ENCODE measurements around the gene EVPLL.
"Not testable (repeated sequence)": the region's sequence is repeated elsewhere in the genome, so short reads cannot be mapped to it uniquely, and the experiment has no call there.

Gene EVPLL

DNA sequence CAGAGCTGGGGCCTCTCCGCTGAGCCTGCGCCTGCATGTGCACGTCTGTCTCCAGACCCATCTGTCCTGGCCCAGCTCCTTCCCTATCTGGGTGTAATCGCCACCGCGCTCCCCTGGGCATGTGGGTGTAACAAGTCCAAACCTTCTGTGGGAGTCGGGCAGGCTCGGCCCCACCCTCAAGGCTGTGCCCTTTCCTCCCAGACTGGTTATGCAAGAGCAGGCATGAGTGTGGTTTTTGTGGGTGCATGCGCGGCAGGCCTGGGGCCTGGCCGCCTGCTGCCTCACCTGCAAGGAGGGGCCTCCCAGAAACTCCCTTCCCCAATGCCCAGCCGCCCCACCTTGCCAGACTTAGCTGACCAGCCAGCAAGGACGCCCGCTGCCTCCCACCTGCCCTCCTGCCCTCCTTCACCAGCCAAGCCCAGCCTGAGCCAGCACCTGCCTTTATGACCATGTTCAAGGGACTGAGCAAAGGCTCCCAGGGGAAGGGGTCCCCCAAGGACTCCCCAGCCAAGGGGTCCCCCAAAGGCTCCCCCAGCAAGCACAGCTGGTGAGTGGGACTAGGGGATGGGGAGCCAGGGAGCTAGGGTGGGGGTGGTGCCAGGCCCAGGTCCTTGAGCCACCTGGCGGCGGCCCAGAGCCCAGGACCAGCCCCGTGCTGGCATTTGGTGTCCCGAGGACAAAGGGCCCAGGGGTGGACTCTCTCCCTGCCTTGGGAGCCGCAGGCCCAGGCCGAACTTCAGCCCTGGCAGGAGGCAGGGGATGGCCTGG is at the start of gene EVPLL:
Gene EVPLL, plus strand, starts transcription at position 342 of the 768 bp plus-strand sequence. CDS start 3,160 bp downstream, outside the sequence.
- Histone ChIP-seq H3K27ac (no peak within 1 kb of the TSS), H3K4me3 (no peak within 1 kb of the TSS)
- TF ChIP-seq, protein P1, sequence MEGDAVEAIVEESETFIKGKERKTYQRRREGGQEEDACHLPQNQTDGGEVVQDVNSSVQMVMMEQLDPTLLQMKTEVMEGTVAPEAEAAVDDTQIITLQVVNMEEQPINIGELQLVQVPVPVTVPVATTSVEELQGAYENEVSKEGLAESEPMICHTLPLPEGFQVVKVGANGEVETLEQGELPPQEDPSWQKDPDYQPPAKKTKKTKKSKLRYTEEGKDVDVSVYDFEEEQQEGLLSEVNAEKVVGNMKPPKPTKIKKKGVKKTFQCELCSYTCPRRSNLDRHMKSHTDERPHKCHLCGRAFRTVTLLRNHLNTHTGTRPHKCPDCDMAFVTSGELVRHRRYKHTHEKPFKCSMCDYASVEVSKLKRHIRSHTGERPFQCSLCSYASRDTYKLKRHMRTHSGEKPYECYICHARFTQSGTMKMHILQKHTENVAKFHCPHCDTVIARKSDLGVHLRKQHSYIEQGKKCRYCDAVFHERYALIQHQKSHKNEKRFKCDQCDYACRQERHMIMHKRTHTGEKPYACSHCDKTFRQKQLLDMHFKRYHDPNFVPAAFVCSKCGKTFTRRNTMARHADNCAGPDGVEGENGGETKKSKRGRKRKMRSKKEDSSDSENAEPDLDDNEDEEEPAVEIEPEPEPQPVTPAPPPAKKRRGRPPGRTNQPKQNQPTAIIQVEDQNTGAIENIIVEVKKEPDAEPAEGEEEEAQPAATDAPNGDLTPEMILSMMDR (IDR thresholded peaks at IDR 0.05) = no peak
- DNase-seq (ENCODE audit: low spot score) = no peak

DNA sequence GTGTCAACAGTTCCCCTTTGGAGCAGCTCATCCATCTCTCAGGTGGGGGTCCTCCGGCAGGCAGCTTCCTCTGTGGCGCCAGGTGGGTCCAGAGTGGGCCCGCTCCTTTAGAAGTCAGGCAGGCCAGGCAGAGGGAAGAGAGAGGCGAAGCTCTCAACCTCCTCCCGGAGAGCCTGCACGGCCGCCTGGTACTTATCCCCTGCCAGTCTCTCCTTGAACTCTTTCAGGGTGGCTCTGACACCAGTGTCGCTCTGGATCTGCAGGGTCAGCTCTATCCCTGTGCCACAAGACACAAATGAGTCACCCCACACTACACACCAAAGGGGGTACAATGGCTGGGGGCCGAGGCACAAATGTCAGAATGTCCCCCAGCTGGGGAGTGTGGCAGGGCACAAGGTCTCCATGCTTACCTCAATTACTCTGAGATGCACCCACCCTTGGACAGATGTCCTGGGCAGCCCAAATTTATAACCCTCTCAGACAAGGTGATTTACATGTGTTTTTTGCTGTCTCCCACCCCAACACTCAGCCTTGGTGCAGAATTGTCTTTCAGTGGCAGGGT is 48.9 kb upstream of the EVPLL start:
- TF ChIP-seq, protein P1 (IDR thresholded peaks at IDR 0.05) = no peak
- Histone ChIP-seq H3K27ac (no peak overlapping the region), H3K4me3 (no peak overlapping the region)
- no peak for DNase-seq (ENCODE audit: low spot score)

DNA sequence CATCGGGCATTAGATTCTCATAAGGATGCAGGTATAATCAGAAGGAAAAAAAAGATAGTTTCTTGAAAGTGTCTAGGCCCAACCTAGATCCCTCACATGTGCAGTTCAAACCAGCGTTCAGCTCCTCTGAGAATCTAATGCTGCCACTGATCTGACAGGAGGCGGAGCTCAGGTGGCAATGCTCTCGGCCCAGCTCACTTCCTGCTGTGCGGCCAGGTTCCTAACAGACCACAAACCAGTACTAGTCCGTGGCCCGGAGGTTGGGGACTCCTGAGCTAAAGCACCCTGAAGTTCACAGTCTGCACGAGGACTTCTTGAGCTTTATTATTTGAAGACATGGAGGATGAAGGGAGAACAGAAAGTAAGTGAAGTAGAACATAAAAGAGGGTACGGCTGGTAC is 45.7 kb upstream of the EVPLL start:
- DNase-seq (ENCODE audit: low spot score) = no peak
- no peak overlapping the region for H3K4me3 ChIP-seq
- TF ChIP-seq, protein P1 (IDR thresholded peaks at IDR 0.05) = no peak
- H3K27ac ChIP-seq = no peak overlapping the region

DNA sequence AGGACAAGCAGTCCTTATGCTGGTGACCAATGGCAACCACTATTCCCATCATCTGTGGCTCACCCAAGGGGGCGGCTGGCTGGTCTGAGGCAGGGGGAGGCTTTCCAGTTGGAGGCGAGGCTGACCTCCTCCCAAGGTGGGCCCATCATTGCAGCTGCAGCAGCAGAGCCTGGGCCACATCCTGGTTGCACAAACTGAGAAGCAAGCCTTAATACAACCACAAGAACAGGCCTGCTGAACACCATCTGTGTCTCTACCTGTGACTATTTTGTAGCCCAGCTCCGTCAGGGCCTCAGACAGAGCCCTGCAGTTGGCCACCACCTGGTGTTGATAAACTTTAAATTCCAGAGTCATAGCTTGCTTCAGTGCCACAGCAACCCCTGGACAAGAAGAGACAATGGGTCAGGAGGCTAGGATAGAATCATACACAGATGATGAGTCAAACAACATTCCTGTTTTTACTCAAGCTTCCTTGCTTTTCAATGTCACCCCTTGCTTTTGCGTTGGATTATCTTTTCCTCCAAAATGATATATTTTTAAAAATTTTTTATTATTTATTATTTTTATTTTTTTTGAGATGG is 44.6 kb upstream of the EVPLL start:
- TF ChIP-seq, protein P1 (IDR thresholded peaks at IDR 0.05) = no peak
- no peak for DNase-seq (ENCODE audit: low spot score)
- no peak overlapping the region for H3K27ac ChIP-seq
- H3K4me3 ChIP-seq = no peak overlapping the region

DNA sequence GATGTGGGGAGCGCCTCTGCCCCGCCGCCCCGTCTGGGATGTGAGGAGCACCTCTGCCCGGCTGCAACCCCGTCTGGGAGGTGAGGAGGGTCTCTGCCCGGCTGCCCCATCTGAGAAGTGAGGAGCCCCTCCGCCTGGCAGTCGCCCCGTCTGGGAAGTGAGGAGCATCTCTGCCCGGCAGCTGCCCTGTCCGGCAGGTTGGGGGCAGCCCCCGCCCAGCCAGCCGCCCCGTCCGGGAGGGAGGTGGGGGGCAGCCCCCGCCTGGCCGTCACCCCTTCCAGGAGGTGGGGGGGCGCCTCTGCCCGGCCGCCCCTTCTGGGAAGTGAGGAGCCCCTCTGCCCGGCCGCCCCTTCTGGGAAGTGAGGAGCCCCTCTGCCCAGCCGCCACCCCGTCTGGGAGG is 39.4 kb upstream of the EVPLL start:
- H3K4me3 ChIP-seq; H3K27ac ChIP-seq; DNase-seq (ENCODE audit: low spot score): not testable (repeated sequence)

DNA sequence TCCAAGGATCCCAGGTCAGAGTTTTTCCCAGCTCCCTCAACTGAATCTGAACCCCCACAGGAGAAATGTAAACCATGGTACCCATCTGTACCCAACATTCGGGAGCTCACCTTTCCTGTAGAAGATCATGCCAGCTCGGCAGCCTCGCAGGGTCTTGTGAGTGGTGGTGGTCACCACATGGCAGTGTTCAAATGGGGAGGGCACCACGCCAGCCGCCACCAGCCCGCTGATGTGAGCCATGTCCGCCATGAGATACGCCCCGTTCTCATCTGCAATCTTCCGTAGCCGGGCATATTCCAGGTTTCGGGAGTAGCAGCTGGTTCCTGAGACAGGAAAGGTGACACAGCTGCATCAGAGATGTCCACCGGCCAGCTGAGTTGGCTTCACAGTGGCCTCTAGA is 37.6 kb upstream of the EVPLL start:
- H3K27ac ChIP-seq = no peak overlapping the region
- TF ChIP-seq, protein P1 (IDR thresholded peaks at IDR 0.05) = no peak
- H3K4me3 ChIP-seq = no peak overlapping the region
- DNase-seq (ENCODE audit: low spot score) = no peak

DNA sequence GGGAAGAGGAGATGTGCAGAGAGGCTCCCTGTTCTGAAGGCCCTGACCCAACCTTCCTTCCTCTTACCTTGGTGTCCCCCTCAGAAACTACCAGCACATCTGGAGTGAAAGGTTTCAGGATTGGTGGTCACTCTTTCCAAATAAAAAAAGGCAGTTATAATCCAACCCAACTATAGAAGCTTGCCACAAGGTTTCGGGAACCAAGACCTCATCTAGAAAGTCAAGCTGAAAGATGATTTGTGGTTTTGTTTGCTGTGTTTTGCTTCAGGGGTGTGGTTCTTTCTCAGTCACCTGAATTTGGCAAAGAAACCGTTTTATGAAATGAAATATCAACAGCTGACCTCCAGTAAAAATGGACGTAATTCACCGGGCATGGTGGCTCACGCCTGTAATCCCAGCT is 33.6 kb upstream of the EVPLL start:
- H3K27ac ChIP-seq = no peak overlapping the region
- TF ChIP-seq, protein P1 (IDR thresholded peaks at IDR 0.05) = no peak
- no peak for DNase-seq (ENCODE audit: low spot score)
- H3K4me3 ChIP-seq = no peak overlapping the region

All from coronary artery (tissue), 2 donors.